Endodermal cell (in vitro differentiated cells): ENCODE measurements around the gene GCM1. TPM values are rescaled to one million over a fixed set of nuclear protein-coding genes. Genes with fewer than 3 reads are reported as not detected.

Experiments
- DNase-seq: peaks from one replicate; pipeline ENCODE4 v3.0.0-alpha.2; 2017
- H3K27ac ChIP-seq: 2 replicates; pipeline ENCODE4 v1.5.1; 2013; ENCODE audit warnings: mild to moderate bottlenecking, low read depth, low read length, moderate library complexity
- H3K27me3 ChIP-seq: 2 replicates; pipeline ENCODE4 v1.6.1; 2013; ENCODE audit warnings: mild to moderate bottlenecking, low read length, moderate library complexity; ENCODE audit not compliant: insufficient read depth, control insufficient read depth, poor library complexity, severe bottlenecking
- H3K36me3 ChIP-seq: 2 replicates; pipeline ENCODE4 v1.7.0; 2013; ENCODE audit warnings: mild to moderate bottlenecking, low read length, moderate library complexity; ENCODE audit not compliant: control insufficient read depth, insufficient read depth
- H3K4me1 ChIP-seq: one replicate; pipeline ENCODE4 v1.7.0; 2013; ENCODE audit warnings: low read length; ENCODE audit not compliant: control insufficient read depth, insufficient read depth
- H3K4me3 ChIP-seq: 2 replicates; pipeline ENCODE4 v1.5.1; 2013; ENCODE audit warnings: mild to moderate bottlenecking, low read length, moderate library complexity
- H3K9ac ChIP-seq: 2 replicates; pipeline ENCODE4 v1.6.1; 2013; ENCODE audit warnings: mild to moderate bottlenecking, low read length, moderate library complexity; ENCODE audit not compliant: poor library complexity, severe bottlenecking; ENCODE audit errors: extremely low read depth
- H3K9me3 ChIP-seq: 2 replicates; pipeline ENCODE4 v1.6.1; 2013; ENCODE audit warnings: mild to moderate bottlenecking, low read length, moderate library complexity; ENCODE audit not compliant: control insufficient read depth
- H3K27ac Mint-ChIP-seq: 2 replicates; pipeline ENCODE4 v1.8.0; 2020; ENCODE audit warnings: mixed read lengths
- H3K27me3 Mint-ChIP-seq: 2 replicates; pipeline ENCODE4 v1.8.0; 2021; ENCODE audit warnings: mild to moderate bottlenecking, mixed read lengths; ENCODE audit not compliant: insufficient read depth
- H3K36me3 Mint-ChIP-seq: 2 replicates; pipeline ENCODE4 v1.8.0; 2020; ENCODE audit warnings: low read depth, mixed read lengths
- H3K4me1 Mint-ChIP-seq: 2 replicates; pipeline ENCODE4 v1.8.0; 2020; ENCODE audit warnings: mixed read lengths
- H3K4me3 Mint-ChIP-seq: 2 replicates; pipeline ENCODE4 v1.8.0; 2020; ENCODE audit warnings: mild to moderate bottlenecking, moderate library complexity, mixed read lengths
- H3K9me3 Mint-ChIP-seq: 2 replicates; pipeline ENCODE4 v1.8.0; 2020; ENCODE audit warnings: mild to moderate bottlenecking, mixed read lengths
- CTCF ChIP-seq: fragments of 200-600 bp; sonication (generic); conservative IDR thresholded peaks from 2 replicates; pipeline ENCODE4 v1.5.0; 2021; ENCODE audit warnings: antibody characterized with exemption, mild to moderate bottlenecking
- WGBS, 2 experiments: methylation state at CpG; one replicate each; pipeline versions ENCODE4 v1.1.5 to v1.1.7; 2013; ENCODE audit warnings: missing lambda C conversion rate in 2 of 2, mixed read lengths in 1 of 2; ENCODE audit not compliant: insufficient coverage in 1 of 2, insufficient read length in 1 of 2; 5-methylcytosine and 5-hydroxymethylcytosine counted together
- total RNA-seq, 2 donors: library from RNA; stranded (reverse); fragmentation: NEBNext Ultra II Directional in 1 of 2; extraction: Animal tissue kit (Norgen Biotek cat#: 25700) in 1 of 2; gene quantifications; 2 replicates in 1 of 2; 3 replicates in 1 of 2; pipeline ENCODE4 v1.2.1, GENCODE V29; 2021

Gene GCM1
- total RNA-seq, 2 donors from 2014 or later = not detected

GRCh38 chr6:53175027-53175426 lies 26.4 kb upstream of the GCM1 start:
- 91% methylated on average over 1 to 2 of the region's 2 CpGs for WGBS, 2 experiments
- H3K27me3 ChIP-seq = no peaks in the 10 kb centered on the region

GRCh38 chr6:53172468-53172803 lies 23.8 kb upstream of the GCM1 start:
- Histone ChIP-seq H3K9ac (no peak overlapping the region), H3K27me3 (no peaks in the 10 kb centered on the region), H3K27ac (no peak overlapping the region), H3K9me3 (no peaks in the 10 kb centered on the region), H3K36me3 (no peaks in the 10 kb centered on the region), H3K4me1 (no peaks in the 10 kb centered on the region), H3K4me3 (no peak overlapping the region)
- H3K4me1 Mint-ChIP-seq = no peaks in the 10 kb centered on the region
- H3K27ac Mint-ChIP-seq = no peak overlapping the region
- 85 to 92% methylated on average over 5 to 6 of the region's 6 CpGs for WGBS, 2 experiments
- H3K4me3 Mint-ChIP-seq = no peak overlapping the region
- no peaks in the 10 kb centered on the region for H3K27me3 Mint-ChIP-seq
- no peaks in the 10 kb centered on the region for H3K9me3 Mint-ChIP-seq
- H3K36me3 Mint-ChIP-seq = no peaks in the 10 kb centered on the region
- TF ChIP-seq CTCF = no peak
- DNase-seq = no peak

More at GRCh38 chr6:53175027-53175426, 26.4 kb upstream of the GCM1 start:
- H3K9me3 ChIP-seq = no peaks in the 10 kb centered on the region
- TF ChIP-seq CTCF = no peak
- H3K4me3 ChIP-seq = no peak overlapping the region
- Mint-ChIP-seq H3K36me3 (no peaks in the 10 kb centered on the region), H3K4me3 (no peak overlapping the region), H3K27ac (no peak overlapping the region), H3K27me3 (no peaks in the 10 kb centered on the region), H3K9me3 (no peaks in the 10 kb centered on the region), H3K4me1 (no peaks in the 10 kb centered on the region)
- no peak overlapping the region for H3K27ac ChIP-seq
- no peaks in the 10 kb centered on the region for H3K36me3 ChIP-seq
- no peaks in the 10 kb centered on the region for H3K4me1 ChIP-seq
- DNase-seq = no peak
- H3K9ac ChIP-seq = no peak overlapping the region

GRCh38 chr6:53171605-53172467 lies 23.2 kb upstream of the GCM1 start:
- H3K9me3 Mint-ChIP-seq = no peaks in the 10 kb centered on the region
- no peak overlapping the region for H3K4me3 ChIP-seq
- no peaks in the 10 kb centered on the region for H3K9me3 ChIP-seq
- peak; percentile 97 for DNase-seq
- TF ChIP-seq CTCF = peak; percentile 100
- no peaks in the 10 kb centered on the region for H3K36me3 Mint-ChIP-seq
- H3K27ac ChIP-seq = no peak overlapping the region
- H3K27me3 ChIP-seq = no peaks in the 10 kb centered on the region
- WGBS, 2 experiments = 58 to 76% methylated on average over 13 to 19 of the region's 20 CpGs
- H3K4me3 Mint-ChIP-seq = no peak overlapping the region
- H3K27ac Mint-ChIP-seq = no peak overlapping the region
- no peak overlapping the region for H3K9ac ChIP-seq
- no peaks in the 10 kb centered on the region for H3K27me3 Mint-ChIP-seq
- no peaks in the 10 kb centered on the region for H3K4me1 Mint-ChIP-seq
- H3K4me1 ChIP-seq = no peaks in the 10 kb centered on the region
- no peaks in the 10 kb centered on the region for H3K36me3 ChIP-seq
